ENCODE results near the gene FFAR1.

DNA sequence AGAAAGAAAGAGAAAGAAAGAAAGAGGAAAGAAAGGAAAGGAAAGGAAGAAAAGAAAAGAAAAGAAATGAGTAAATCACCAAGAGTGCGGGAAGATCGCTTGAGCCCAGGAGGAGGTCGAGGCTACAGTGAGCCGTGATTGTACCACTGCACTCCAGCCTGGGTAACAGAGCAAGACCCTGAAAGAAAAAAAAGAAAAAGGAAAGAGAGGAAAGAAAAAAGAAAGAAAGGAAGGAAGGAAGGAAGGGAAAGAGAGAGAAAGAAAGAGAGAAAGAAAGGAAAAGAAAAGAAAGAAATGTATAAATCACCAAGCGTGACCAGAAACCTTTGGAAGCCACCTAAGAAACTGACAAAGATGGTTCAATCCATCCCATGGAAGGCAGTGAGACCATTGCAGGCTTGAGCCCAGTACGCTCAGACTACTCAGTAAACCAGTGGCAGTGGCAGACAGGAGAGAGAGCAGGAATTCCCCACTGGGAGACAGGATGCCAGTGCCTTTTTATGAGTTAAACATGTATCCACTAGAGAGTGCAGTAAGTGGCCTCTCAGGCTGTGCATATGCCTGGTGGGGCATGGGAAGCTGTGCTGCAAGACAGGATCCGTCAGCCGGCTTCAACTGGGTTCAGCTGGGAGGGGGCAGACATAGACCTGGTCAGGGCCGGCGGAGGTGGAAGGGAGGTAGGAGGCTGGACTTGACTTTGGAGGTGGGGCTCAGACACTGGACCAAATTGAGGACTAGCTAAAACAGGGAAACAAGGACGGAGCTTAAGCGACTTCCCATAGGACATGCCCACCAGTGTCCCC lies 28.0 kb downstream of the FFAR1 start:
- no peak for TF ChIP-seq CTCF (IDR thresholded peaks at IDR 0.05 in 8 of 11, conservative IDR thresholded peaks at IDR 0.05 in 3 of 11)
- TF ChIP-seq POLR2AphosphoS5 (IDR thresholded peaks at IDR 0.05), result no peak
- no peak for TF ChIP-seq POLR2A (IDR thresholded peaks at IDR 0.05)

Measured in spleen (tissue), 7 donors.